ENCODE data around the gene TMEM179. TPM values are rescaled to one million over a fixed set of nuclear protein-coding genes. Genes with fewer than 3 reads are reported as not detected.

Gene TMEM179
- total RNA-seq, 1 experiment from 2014 or later = not detected

- Histone ChIP-seq H3K4me3 (ENCODE audit: low read length) (no peak overlapping the region), H3K9me3 (ENCODE audit: low read length) (no peaks in the 10 kb centered on the region), H2AFZ (ENCODE audit: low read length) (no peak overlapping the region), H3K27ac (ENCODE audit: low read length) (no peak overlapping the region), H3K36me3 (ENCODE audit: low read depth, low read length) (no peaks in the 10 kb centered on the region), H3K27me3 (ENCODE audit: low read length) (peaks cover 26% of the 10 kb centered on the region), H3K4me2 (ENCODE audit: low read length) (no peak overlapping the region), H3K9ac (ENCODE audit: low read length) (no peak overlapping the region), H3F3A (ENCODE audit: low read length, unreplicated experiment) (no peaks in the 10 kb centered on the region), H3K79me2 (ENCODE audit: low read length) (no peaks in the 10 kb centered on the region), H3K4me1 (ENCODE audit: insufficient read depth, low read length) (no peaks in the 10 kb centered on the region), H4K20me1 (ENCODE audit: low read length) (no peaks in the 10 kb centered on the region), H3K9me2 (replicated peaks; ENCODE audit: low read length) (no peaks in the 10 kb centered on the region)
- ChIA-PET POLR2A (ENCODE audit: unreplicated experiment) (no interaction called here), CTCF (no interaction called here)
- DNase-seq (no peak), ATAC-seq (no peak)
- intact Hi-C loops (cut with micrococcal nuclease) = no loop called here
- BruUV-seq (replicated peaks) = no TSS peak
- TF ChIP-seq CTCF (conservative IDR thresholded peaks at IDR 0.05; ENCODE audit: low read depth, low read length) = no peak
- no peak for TF ChIP-seq EZH2phosphoT487 (IDR thresholded peaks at IDR 0.05; ENCODE audit: borderline replicate concordance, low read length)
- TF ChIP-seq EZH2 (IDR thresholded peaks at IDR 0.05; ENCODE audit: low read length, unreplicated experiment) = no peak
Measured at GRCh38 chr14:104588066-104588857, 16.3 kb downstream of the TMEM179 start.

- BruUV-seq (replicated peaks) = no TSS peak
Measured at GRCh38 chr14:104587641-104588040, 16.9 kb downstream of the TMEM179 start.

More at GRCh38 chr14:104587641-104588040, 16.9 kb downstream of the TMEM179 start:
- Histone ChIP-seq H3K79me2 (ENCODE audit: low read length) (no peaks in the 10 kb centered on the region), H3K9ac (ENCODE audit: low read length) (no peak overlapping the region), H3F3A (ENCODE audit: low read length, unreplicated experiment) (no peaks in the 10 kb centered on the region), H3K9me2 (replicated peaks; ENCODE audit: low read length) (no peaks in the 10 kb centered on the region), H3K4me1 (ENCODE audit: insufficient read depth, low read length) (no peaks in the 10 kb centered on the region), H3K36me3 (ENCODE audit: low read depth, low read length) (no peaks in the 10 kb centered on the region), H3K27me3 (ENCODE audit: low read length) (peaks cover 32% of the 10 kb centered on the region), H4K20me1 (ENCODE audit: low read length) (no peaks in the 10 kb centered on the region), H3K9me3 (ENCODE audit: low read length) (no peaks in the 10 kb centered on the region), H3K4me2 (ENCODE audit: low read length) (no peak overlapping the region), H3K4me3 (ENCODE audit: low read length) (no peak overlapping the region), H2AFZ (ENCODE audit: low read length) (no peak overlapping the region), H3K27ac (ENCODE audit: low read length) (no peak overlapping the region)
- CTCF ChIA-PET = no interaction called here
- no peak for DNase-seq
- ATAC-seq = no peak
- POLR2A ChIA-PET (ENCODE audit: unreplicated experiment) = no interaction called here
- TF ChIP-seq CTCF (conservative IDR thresholded peaks at IDR 0.05; ENCODE audit: low read depth, low read length) = no peak
- no peak for TF ChIP-seq EZH2 (IDR thresholded peaks at IDR 0.05; ENCODE audit: low read length, unreplicated experiment)
- no peak for TF ChIP-seq EZH2phosphoT487 (IDR thresholded peaks at IDR 0.05; ENCODE audit: borderline replicate concordance, low read length)
- intact Hi-C loops (cut with micrococcal nuclease) = no loop called here
